Smooth muscle cell (in vitro differentiated cells): ENCODE measurements around the gene RPS15. TPM values are rescaled to one million over a fixed set of nuclear protein-coding genes. Genes with fewer than 3 reads are reported as not detected.

Source experiments
- DNase-seq: peaks from one replicate; lab custom pipeline; 2025; ENCODE audit not compliant: unreplicated experiment; lab: John Stamatoyannopoulos, UW
- H2AFZ ChIP-seq: fragments of 200-600 bp; sonication (generic); 2 replicates; pipeline ENCODE4 v1.6.0; 2016; ENCODE audit warnings: antibody characterized with exemption, low read depth, mild to moderate bottlenecking
- H3F3A ChIP-seq: fragments of 200-600 bp; sonication (generic); 2 replicates; pipeline ENCODE4 v1.6.0; 2017; ENCODE audit warnings: antibody characterized with exemption, low read depth
- H3K27ac ChIP-seq: fragments of 200-600 bp; sonication (generic); 2 replicates; pipeline ENCODE4 v1.5.1; 2016; ENCODE audit warnings: low read depth, mild to moderate bottlenecking
- H3K27me3 ChIP-seq: fragments of 200-600 bp; sonication (generic); 2 replicates; pipeline ENCODE4 v1.6.1; 2016; ENCODE audit warnings: low read depth, mild to moderate bottlenecking
- H3K36me3 ChIP-seq: fragments of 200-600 bp; sonication (generic); 2 replicates; pipeline ENCODE4 v1.5.1; 2016; ENCODE audit warnings: low read depth
- H3K4me1 ChIP-seq: fragments of 200-600 bp; sonication (generic); 2 replicates; pipeline ENCODE4 v1.5.1; 2016; ENCODE audit warnings: low read depth
- H3K4me2 ChIP-seq: fragments of 200-600 bp; sonication (generic); 2 replicates; pipeline ENCODE4 v1.6.0; 2016; ENCODE audit warnings: mild to moderate bottlenecking
- H3K4me3 ChIP-seq: fragments of 200-600 bp; sonication (generic); 2 replicates; pipeline ENCODE4 v1.5.1; 2016; ENCODE audit warnings: mild to moderate bottlenecking
- H3K79me2 ChIP-seq: fragments of 200-600 bp; sonication (generic); 2 replicates; pipeline ENCODE4 v1.6.0; 2016; ENCODE audit warnings: low read depth, mild to moderate bottlenecking
- H3K9ac ChIP-seq: fragments of 200-600 bp; sonication (generic); 2 replicates; pipeline ENCODE4 v1.6.0; 2016; ENCODE audit warnings: low read depth
- H3K9me3 ChIP-seq: fragments of 200-600 bp; sonication (generic); replicated peaks from 2 replicates; pipeline ENCODE4 v1.5.1; 2016; ENCODE audit warnings: low read depth
- H4K20me1 ChIP-seq: fragments of 200-600 bp; sonication (generic); 2 replicates; pipeline ENCODE4 v1.6.0; 2016; ENCODE audit warnings: low read depth
- WGBS: methylation state at CpG from one replicate; pipeline ENCODE4 v1.1.7; 2016; ENCODE audit warnings: low lambda C conversion rate; 5-methylcytosine and 5-hydroxymethylcytosine counted together
- polyA plus RNA-seq: library from polyadenylated mRNA; unstranded; fragments of >200 nt; fragmentation: Nextera tagmentation; extraction: Ambion mirVana; gene quantifications from 2 replicates; pipeline ENCODE4 v1.2.1, GENCODE V29; 2016
- total RNA-seq: library from RNA; depleted of rRNA; stranded (reverse); fragments of >200 nt; gene quantifications from 2 replicates; pipeline ENCODE4 v1.2.3, GENCODE V29; 2014
- TF ChIP-seq, protein P1 (sequence below): fragments of 200-600 bp; sonication (generic); IDR thresholded peaks from 2 replicates; pipeline ENCODE4 v1.5.1; 2017; ENCODE audit warnings: borderline replicate concordance, mild to moderate bottlenecking, antibody characterized with exemption; ENCODE audit not compliant: insufficient read depth, poor library complexity, severe bottlenecking

Gene RPS15
- total and polyA plus RNA-seq, 2 experiments from 2014 or later: 1,180 to 2,744 TPM

DNA sequence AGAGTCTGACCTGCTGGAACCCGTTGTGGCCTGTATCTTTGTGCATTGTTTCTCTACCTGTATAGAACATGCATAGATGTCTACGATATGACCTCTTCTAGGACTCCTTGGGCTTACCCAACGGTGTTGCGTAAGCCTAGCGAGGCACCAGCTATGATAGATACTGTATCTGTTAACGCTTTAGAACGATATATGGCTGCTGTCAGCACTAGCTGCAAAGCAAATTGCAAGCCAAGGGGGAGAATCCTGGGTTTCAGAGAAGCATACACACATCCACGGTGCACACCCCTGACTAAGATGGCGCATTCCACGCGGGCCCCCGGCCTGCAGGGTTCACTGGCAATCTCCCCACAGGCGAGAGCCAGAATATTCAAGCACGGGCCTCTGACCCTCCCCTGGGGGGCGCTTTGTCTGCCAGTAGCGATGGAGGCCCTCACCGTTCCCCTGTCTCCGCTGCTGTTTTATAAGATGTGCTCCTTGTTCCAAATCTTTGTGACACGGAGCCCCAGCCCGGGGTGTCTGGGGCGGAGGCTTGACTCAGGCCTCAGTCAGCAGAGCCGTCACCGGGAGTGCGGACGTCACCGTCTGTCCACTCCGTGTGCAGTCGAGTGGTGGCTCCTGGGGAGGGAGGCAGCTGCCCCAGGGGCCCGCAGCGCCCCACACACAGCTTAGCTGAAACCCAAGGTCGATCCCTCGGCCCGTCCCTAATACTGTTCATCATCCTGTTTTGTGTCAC lies 12.9 kb upstream of the RPS15 start:
- no peaks in the 10 kb centered on the region for H3F3A ChIP-seq
- H3K36me3 ChIP-seq: no peaks in the 10 kb centered on the region
- TF ChIP-seq, protein P1, sequence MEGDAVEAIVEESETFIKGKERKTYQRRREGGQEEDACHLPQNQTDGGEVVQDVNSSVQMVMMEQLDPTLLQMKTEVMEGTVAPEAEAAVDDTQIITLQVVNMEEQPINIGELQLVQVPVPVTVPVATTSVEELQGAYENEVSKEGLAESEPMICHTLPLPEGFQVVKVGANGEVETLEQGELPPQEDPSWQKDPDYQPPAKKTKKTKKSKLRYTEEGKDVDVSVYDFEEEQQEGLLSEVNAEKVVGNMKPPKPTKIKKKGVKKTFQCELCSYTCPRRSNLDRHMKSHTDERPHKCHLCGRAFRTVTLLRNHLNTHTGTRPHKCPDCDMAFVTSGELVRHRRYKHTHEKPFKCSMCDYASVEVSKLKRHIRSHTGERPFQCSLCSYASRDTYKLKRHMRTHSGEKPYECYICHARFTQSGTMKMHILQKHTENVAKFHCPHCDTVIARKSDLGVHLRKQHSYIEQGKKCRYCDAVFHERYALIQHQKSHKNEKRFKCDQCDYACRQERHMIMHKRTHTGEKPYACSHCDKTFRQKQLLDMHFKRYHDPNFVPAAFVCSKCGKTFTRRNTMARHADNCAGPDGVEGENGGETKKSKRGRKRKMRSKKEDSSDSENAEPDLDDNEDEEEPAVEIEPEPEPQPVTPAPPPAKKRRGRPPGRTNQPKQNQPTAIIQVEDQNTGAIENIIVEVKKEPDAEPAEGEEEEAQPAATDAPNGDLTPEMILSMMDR: no peak
- DNase-seq: no peak
- H3K9me3 ChIP-seq: no peaks in the 10 kb centered on the region
- H3K4me3 ChIP-seq: no peak overlapping the region
- no peaks in the 10 kb centered on the region for H3K4me1 ChIP-seq
- no peaks in the 10 kb centered on the region for H3K27me3 ChIP-seq
- no peak overlapping the region for H2AFZ ChIP-seq
- no peak overlapping the region for H3K27ac ChIP-seq
- H3K9ac ChIP-seq: no peak overlapping the region
- H3K79me2 ChIP-seq: peaks cover 48% of the 10 kb centered on the region
- WGBS: 94% methylated on average over 30 of the region's 33 CpGs
- peaks cover 86% of the 10 kb centered on the region for H4K20me1 ChIP-seq
- H3K4me2 ChIP-seq: no peak overlapping the region

DNA sequence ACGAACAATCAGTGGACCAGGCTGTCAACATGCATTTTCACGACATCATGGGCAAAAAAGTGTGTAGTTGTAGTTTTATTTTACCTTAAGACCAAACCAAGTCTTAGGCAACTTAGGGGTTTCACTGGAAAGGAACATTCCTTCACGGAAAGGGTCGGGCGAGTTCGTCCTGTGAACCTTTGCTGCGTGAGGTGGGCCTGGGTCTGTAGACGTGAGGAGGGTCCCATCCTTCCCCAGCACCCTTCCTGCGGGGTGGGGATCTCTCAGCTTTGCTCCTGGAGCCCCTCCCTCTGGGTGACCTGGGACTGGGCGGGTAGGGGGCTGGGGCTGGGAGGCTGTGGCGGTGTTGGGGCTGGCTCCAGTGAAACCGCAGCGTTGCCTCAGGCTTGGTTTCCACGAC lies 12.3 kb upstream of the RPS15 start:
- Histone ChIP-seq H3K4me3 (no peak overlapping the region), H3K9ac (no peak overlapping the region), H3K27ac (no peak overlapping the region), H3K4me2 (no peak overlapping the region), H3F3A (no peaks in the 10 kb centered on the region), H4K20me1 (peaks cover 86% of the 10 kb centered on the region), H3K9me3 (no peaks in the 10 kb centered on the region), H2AFZ (no peak overlapping the region), H3K27me3 (no peaks in the 10 kb centered on the region), H3K4me1 (no peaks in the 10 kb centered on the region), H3K36me3 (no peaks in the 10 kb centered on the region), H3K79me2 (peaks cover 48% of the 10 kb centered on the region)
- DNase-seq: no peak
- WGBS: 82% methylated on average over 14 of the region's 14 CpGs
- TF ChIP-seq, protein P1: no peak

DNA sequence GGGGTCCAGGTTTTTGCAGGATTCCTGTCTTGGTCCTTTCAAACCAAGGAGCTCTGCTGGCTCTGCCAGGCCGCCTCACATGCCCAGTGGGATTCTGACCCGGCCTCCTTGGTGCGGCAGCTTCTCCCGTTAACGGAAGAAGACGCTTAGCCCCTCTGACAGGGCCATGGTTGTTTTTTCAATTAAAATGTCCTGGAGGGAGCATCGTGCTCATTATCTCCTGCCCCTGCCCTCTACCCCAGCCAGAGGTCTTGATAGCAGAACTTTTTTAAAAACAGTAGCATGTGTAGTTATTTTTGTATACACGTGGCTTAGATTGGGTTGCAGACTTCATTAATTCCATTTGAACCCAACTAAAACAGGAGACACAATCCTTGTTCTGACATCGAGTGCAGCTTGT lies 11.5 kb upstream of the RPS15 start:
- H3F3A ChIP-seq: no peaks in the 10 kb centered on the region
- no peak overlapping the region for H3K4me3 ChIP-seq
- H3K79me2 ChIP-seq: peaks cover 42% of the 10 kb centered on the region
- TF ChIP-seq, protein P1: no peak
- H2AFZ ChIP-seq: no peak overlapping the region
- H3K36me3 ChIP-seq: no peaks in the 10 kb centered on the region
- no peak overlapping the region for H3K9ac ChIP-seq
- H3K4me2 ChIP-seq: no peak overlapping the region
- no peaks in the 10 kb centered on the region for H3K27me3 ChIP-seq
- peaks cover 85% of the 10 kb centered on the region for H4K20me1 ChIP-seq
- no peak for DNase-seq
- no peaks in the 10 kb centered on the region for H3K9me3 ChIP-seq
- 95% methylated on average over 9 of the region's 9 CpGs for WGBS
- H3K4me1 ChIP-seq: no peaks in the 10 kb centered on the region
- H3K27ac ChIP-seq: no peak overlapping the region
